ENCODE measurements around the gene TYROBP. TPM values are rescaled to one million over a fixed set of nuclear protein-coding genes. Genes with fewer than 3 reads are reported as not detected.
"Not testable (repeated sequence)": the region's sequence is repeated elsewhere in the genome, so short reads cannot be mapped to it uniquely, and the experiment has no call there.

TYROBP gene
- 10 to 100 TPM; 26.8 to 37.6 TPM for total RNA-seq
- 10 to 100 TPM; 43.8 to 89.6 TPM for polyA plus RNA-seq

- no peaks in the 10 kb centered on the region for H3K27me3 ChIP-seq (ENCODE audit: control insufficient read depth in 4 of 4, insufficient read depth in 4 of 4, low read length in 3 of 4)
- WGBS: 65% methylated on average over 9 of the region's 9 CpGs
- DNase-seq (ENCODE audit: low spot score): no peak
- H3K4me1 ChIP-seq (ENCODE audit: control insufficient read depth in 4 of 4, insufficient read depth in 4 of 4, low read length in 3 of 4): no peaks in the 10 kb centered on the region
- H3K27ac ChIP-seq (ENCODE audit: low read depth in 1 of 2, low read length in 2 of 2): peak within 1 kb of the TSS; percentile 50 to 73
- peak within 1 kb of the TSS in 2 of 3 donors; percentile 21 to 39 for H3K4me3 ChIP-seq (ENCODE audit: low read depth in 1 of 3, low read length in 3 of 3)
- no peaks in the 10 kb centered on the region for H3K36me3 ChIP-seq (ENCODE audit: control insufficient read depth in 4 of 4, insufficient read depth in 3 of 4, low read depth in 1 of 4, low read length in 3 of 4)
- no peak for TF ChIP-seq ZBTB33 (IDR thresholded peaks at IDR 0.05)
- no peak for TF ChIP-seq TAF1 (conservative IDR thresholded peaks at IDR 0.05)
- TF ChIP-seq FOXA1 (IDR thresholded peaks at IDR 0.05): no peak
- no peak for TF ChIP-seq HNF4G (IDR thresholded peaks at IDR 0.05)
- TF ChIP-seq MAX (IDR thresholded peaks at IDR 0.05): no peak
- H3K9ac ChIP-seq (ENCODE audit: low read depth in 1 of 2, low read length in 2 of 2): peak within 1 kb of the TSS; percentile 47 to 66
- no peaks in the 10 kb centered on the region for H3K9me3 ChIP-seq (ENCODE audit: control insufficient read depth in 4 of 4, low read length in 3 of 4)
Measured at GRCh38 chr19:35908010-35908441, at the start of gene TYROBP. TYROBP (minus strand) TSS chr19:35908295; CDS start chr19:35908228, 67 bp downstream.

- not testable (repeated sequence) for H3K4me1 ChIP-seq (ENCODE audit: control insufficient read depth in 4 of 4, insufficient read depth in 4 of 4, low read length in 3 of 4); DNase-seq (ENCODE audit: low spot score); H3K4me3 ChIP-seq (ENCODE audit: low read depth in 1 of 3, low read length in 3 of 3); H3K9me3 ChIP-seq (ENCODE audit: control insufficient read depth in 4 of 4, low read length in 3 of 4); H3K27me3 ChIP-seq (ENCODE audit: control insufficient read depth in 4 of 4, insufficient read depth in 4 of 4, low read length in 3 of 4); H3K27ac ChIP-seq (ENCODE audit: low read depth in 1 of 2, low read length in 2 of 2); H3K9ac ChIP-seq (ENCODE audit: low read depth in 1 of 2, low read length in 2 of 2); H3K36me3 ChIP-seq (ENCODE audit: control insufficient read depth in 4 of 4, insufficient read depth in 3 of 4, low read depth in 1 of 4, low read length in 3 of 4)
- WGBS: 81% methylated on average over 8 of the region's 8 CpGs
Measured at GRCh38 chr19:35957411-35957810, 49.3 kb upstream of the TYROBP start.

GRCh38 chr19:35955881-35956634 is 48.0 kb upstream of the TYROBP start:
- 70% methylated on average over 6 of the region's 6 CpGs for whole genome bisulfite sequencing
- peaks cover 0 to 6% (median 3%) of the 10 kb centered on the region in 4 donors for H3K4me1 ChIP-seq (ENCODE audit: control insufficient read depth in 4 of 4, insufficient read depth in 4 of 4, low read length in 3 of 4)
- H3K27ac ChIP-seq (ENCODE audit: low read depth in 1 of 2, low read length in 2 of 2): no peak overlapping the region

More at GRCh38 chr19:35955881-35956634, 48.0 kb upstream of the TYROBP start:
- no peak for DNase-seq (ENCODE audit: low spot score)
- Histone ChIP-seq H3K9me3 (ENCODE audit: control insufficient read depth in 4 of 4, low read length in 3 of 4) (no peaks in the 10 kb centered on the region), H3K27me3 (ENCODE audit: control insufficient read depth in 4 of 4, insufficient read depth in 4 of 4, low read length in 3 of 4) (peaks cover 0 to 6% (median 2%) of the 10 kb centered on the region in 4 donors), H3K9ac (ENCODE audit: low read depth in 1 of 2, low read length in 2 of 2) (no peak overlapping the region), H3K36me3 (ENCODE audit: control insufficient read depth in 4 of 4, insufficient read depth in 3 of 4, low read depth in 1 of 4, low read length in 3 of 4) (no peaks in the 10 kb centered on the region), H3K4me3 (ENCODE audit: low read depth in 1 of 3, low read length in 3 of 3) (no peak overlapping the region)
- no peak for TF ChIP-seq RAD21 (IDR thresholded peaks at IDR 0.05)
- TF ChIP-seq HNF4G (IDR thresholded peaks at IDR 0.05): no peak
- TF ChIP-seq FOXA2 (IDR thresholded peaks at IDR 0.05): no peak
- no peak for TF ChIP-seq CTCF (IDR thresholded peaks at IDR 0.05; ENCODE audit: low read depth, low read length, missing input control)
- no peak for TF ChIP-seq FOXA1 (IDR thresholded peaks at IDR 0.05)
- no peak for TF ChIP-seq YY1 (IDR thresholded peaks at IDR 0.05)
- no peak for TF ChIP-seq SP1 (IDR thresholded peaks at IDR 0.05)
- TF ChIP-seq MAX (IDR thresholded peaks at IDR 0.05): no peak
- no peak for TF ChIP-seq JUND (IDR thresholded peaks at IDR 0.05)
- TF ChIP-seq GABPA (IDR thresholded peaks at IDR 0.05 in 1 of 2, conservative IDR thresholded peaks at IDR 0.05 in 1 of 2): no peak
